Hindlimb muscle (tissue), 1 donor: ENCODE results near the gene CCDC61. TPM values are rescaled to one million over a fixed set of nuclear protein-coding genes. Genes with fewer than 3 reads are reported as not detected.

Experiments used
- DNase-seq: peaks from one replicate; pipeline ENCODE4 v3.0.0-alpha.2; 2013
- polyA plus RNA-seq: library from polyadenylated mRNA; unstranded; fragments of 120-200 nt; gene quantifications from one replicate; pipeline ENCODE4 v1.2.1, GENCODE V29; 2013; ENCODE audit not compliant: insufficient read length

The CCDC61 gene, protein sequence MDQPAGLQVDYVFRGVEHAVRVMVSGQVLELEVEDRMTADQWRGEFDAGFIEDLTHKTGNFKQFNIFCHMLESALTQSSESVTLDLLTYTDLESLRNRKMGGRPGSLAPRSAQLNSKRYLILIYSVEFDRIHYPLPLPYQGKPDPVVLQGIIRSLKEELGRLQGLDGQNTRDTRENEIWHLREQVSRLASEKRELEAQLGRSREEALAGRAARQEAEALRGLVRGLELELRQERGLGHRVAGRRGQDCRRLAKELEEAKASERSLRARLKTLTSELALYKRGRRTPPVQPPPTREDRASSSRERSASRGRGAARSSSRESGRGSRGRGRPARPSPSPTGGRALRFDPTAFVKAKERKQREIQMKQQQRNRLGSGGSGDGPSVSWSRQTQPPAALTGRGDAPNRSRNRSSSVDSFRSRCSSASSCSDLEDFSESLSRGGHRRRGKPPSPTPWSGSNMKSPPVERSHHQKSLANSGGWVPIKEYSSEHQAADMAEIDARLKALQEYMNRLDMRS
- polyA plus RNA-seq = 9.0 TPM

DNA sequence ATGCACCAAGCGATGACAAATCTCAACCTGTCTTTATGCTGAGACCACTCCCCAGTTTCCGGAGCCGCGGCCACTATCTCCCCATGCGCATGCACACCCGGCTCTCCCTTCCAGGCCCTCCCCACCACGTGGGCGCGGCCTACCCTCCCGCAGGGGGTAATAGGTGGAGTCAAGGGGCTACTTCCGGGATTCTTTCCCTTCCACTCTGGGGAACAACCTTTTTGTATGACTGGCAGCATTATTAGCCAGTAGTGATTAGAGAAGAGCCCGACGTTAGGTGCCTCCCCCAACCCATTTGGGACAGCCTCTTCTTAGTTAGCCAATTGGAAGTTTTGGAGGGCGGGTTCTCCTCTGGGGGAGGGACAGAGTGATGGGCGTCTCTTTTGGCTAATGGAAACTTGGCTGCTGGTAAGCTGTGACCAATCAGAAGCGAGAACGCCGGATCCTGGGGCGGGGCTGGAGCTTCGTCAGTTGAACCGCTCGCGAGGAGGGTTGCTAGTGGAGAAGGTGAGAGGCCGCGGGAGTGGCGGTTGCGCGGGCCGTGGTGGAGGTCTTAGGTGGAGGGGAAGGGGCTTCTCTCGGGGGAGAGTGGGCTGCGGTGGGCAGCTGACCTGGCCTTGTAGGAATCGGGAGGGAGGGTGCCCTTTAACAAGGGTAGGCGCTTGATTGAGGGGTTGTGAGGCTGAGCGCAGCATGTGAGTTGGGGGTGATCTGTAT, at the start of gene CCDC61:
Gene CCDC61 (plus strand): TSS at position 470 of the 717 bp plus-strand sequence. CDS start 7,552 bp downstream, outside the sequence.
- DNase-seq = peak; percentile 98

- no peak for DNase-seq
These were observed 47.3 kb upstream of the CCDC61 start for GRCh38 chr19:45947926-45948325.

DNA sequence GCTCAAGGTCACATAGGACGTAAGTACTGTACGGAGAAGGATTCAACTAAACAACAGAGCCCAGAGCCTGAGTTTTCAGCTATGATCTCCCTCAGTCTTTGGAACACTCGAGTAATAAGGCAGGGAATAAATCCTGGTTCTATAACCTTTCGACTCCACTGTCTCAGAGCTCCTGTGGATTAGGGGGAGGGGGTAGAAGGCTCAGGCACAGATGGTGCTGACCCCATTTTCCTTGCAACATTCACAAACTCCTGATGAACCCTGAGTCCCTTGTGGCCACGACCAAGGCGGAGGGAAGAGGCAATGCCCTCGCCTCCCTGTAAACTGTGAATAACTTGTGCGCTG, 43.0 kb upstream of the CCDC61 start:
- DNase-seq = no peak

GRCh38 chr19:45952686-45953505, 42.4 kb upstream of the CCDC61 start:
- peak; percentile 78 for DNase-seq

DNA sequence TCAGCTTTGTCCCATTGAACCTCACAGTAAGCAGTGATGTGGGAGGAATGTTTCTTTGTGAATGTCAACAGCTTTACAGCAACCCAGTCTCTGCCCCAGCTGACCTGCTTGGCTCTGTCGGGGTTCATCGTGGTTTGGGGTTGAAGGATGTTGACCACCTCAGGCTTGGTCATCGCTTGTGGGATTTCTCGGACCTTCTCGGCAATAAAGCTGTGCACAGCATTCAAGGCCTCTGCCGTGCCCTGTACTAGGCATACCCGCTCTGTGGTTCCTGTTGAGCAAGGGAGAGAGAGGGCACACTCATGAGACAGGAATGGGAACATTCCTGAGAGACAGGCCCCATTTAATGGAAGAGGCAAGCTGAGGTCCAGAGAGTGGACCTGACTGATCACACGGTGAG, 41.6 kb upstream of the CCDC61 start:
- no peak for DNase-seq

- no peak for DNase-seq
These were observed 41.1 kb upstream of the CCDC61 start for GRCh38 chr19:45954156-45954555.

DNA sequence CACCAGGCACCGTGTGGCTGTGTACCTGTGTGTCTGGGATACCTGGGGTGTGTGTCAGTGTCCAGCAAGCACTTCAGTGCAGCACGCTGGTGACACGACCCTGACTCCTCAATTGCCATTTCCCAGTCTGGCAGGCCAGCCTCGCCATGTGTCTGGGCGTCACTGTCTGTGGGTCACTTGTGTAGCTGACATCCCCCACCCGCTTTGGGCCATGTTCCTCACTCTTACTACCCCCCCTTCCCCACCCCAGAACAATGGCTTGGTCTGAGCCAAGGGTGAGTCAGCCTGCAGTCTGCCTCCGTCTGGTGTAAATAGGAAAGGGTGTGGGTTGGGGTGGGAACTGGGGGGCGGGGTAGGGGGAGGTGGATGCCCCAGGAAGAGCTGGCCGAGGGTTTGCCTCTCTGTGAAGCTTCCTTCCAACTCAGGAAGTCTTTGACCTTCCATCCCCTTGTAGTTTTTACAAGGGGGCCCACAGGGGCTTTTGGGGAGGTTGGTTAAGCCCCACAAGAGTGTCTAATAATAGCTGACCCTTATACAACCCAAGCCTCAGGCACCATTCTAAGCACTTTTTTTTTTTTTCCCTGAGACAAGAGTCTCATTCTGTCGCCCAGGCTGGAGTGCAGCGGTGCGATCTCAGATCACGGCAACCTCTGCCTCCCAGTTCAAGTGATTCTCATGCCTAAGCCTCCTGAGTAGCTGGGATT, 39.2 kb upstream of the CCDC61 start:
- no peak for DNase-seq

DNA sequence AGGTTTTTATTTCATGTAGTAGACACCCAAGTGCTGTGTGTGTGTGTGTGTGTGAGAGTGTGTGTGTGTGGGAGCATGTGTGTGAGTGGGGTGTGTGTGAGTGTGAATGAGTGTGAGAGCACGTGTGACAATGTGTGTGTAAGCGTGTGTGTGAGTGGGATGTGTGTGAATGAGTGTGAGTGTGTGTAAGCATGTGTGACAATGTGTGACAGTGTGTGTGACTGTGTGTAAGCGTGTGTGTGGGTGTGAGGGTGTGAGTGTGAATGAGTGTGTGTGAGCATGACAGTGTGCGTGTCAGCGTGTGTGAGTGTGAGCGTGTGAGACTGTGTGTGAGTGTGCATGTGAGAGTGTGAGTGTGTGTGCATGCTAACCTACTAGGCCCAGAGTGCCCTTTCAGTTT, 36.9 kb upstream of the CCDC61 start:
- DNase-seq = no peak

GRCh38 chr19:45958769-45959516, 36.3 kb upstream of the CCDC61 start:
- DNase-seq = no peak

GRCh38 chr19:45959517-45960025, 35.7 kb upstream of the CCDC61 start:
- DNase-seq = no peak

DNA sequence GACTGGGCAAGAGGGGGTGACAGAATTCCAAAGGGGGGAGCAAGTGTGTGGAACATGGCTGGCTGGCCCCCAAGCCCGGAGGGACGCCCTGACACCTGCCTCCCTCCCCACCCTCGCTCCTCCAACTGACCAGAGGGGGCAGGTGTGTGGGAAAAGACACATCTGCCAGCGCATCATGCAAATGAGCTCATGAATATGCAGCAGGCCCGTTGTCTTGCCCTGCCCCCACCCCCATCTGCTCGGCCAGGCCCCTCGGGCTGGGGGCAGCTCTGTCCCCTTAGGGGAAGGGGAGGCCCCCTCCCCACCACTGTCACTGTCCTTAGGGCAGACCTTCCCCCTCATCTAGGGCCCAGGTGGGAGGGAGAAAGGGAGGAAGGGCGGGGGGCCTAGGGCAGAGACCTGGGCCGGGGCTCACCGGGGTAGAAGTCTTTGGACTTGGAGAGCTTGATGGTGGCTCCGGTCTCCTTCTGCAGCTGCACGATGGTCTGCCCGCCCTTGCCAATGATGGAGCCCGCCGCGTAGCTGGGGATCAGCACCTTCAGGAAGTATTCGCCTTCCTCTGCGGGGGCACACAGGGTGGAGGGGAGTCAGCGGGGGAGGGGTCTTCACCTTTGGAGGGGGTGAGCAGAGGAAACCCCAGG, 34.6 kb upstream of the CCDC61 start:
- no peak for DNase-seq

DNA sequence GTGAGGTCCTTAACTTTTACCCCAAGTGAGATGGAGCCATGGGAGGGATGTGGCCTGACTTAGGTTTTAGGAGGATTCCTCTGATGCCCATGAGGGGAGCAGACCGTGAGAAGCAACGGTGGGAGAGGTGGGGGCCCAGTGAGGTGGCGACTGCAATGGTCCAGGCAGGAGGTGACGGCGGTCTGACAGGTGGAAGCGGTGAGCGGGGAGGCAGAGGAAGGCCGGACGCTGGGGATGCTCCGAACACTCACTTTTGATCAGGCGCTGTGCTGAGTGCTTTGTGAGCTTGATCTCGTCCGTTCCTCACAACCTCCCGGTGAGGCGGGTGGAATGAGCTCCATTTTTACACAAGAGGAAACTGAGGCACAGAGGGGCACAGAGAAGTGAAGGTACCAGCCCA, 33.2 kb upstream of the CCDC61 start:
- DNase-seq = no peak

DNA sequence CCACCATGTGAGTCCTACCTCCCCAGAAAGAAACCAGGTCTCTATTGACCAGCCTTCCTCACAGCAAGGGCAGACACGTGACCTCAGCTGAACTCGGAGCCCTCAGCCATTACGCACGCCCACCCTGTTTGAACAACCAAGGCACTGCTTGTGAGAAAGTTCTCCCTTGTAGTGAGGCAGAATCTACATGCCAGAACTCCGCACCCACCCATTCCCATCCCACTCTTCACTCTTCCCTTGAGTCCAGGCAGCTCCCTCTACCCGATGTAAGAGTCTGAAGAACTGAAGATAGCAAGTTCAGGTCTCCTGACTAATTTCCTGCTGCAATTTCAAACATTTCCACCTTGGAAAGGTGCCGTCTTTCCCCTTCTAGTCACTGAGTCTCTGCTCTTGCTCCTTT, 28.0 kb upstream of the CCDC61 start:
- no peak for DNase-seq

DNA sequence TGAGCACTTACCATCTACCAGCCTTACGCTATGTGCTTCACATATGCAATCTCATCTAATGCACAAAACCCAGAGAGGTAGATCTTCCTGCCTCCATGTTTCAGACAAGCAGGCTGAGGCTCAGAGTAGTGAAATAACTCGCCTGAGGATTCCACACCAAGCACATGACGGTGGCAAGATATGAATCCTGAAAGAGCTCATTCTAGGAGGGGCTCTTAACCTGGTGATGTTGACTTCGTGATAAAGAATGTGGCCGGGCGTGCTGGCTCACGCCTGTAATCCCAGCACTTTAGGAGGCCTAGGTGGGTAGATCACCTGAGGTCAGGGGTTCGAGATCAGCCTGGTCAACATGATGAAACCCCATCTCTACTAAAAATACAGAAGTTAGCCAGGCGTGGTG, 26.6 kb upstream of the CCDC61 start:
- no peak for DNase-seq

GRCh38 chr19:45969676-45970075, 25.6 kb upstream of the CCDC61 start:
- no peak for DNase-seq

- no peak for DNase-seq
These were observed 23.9 kb upstream of the CCDC61 start for GRCh38 chr19:45971260-45971902.

- DNase-seq = no peak
These were observed 23.0 kb upstream of the CCDC61 start for GRCh38 chr19:45972081-45972946.

GRCh38 chr19:45972947-45973540, 22.2 kb upstream of the CCDC61 start:
- DNase-seq = no peak
